HEK293 (cell line): Measurements from ENCODE around the gene ZSWIM4.

ENCODE experiments used
- BCL11B ChIP-seq: fragments of 450-650 bp; formaldehyde crosslinking; IDR thresholded peaks from 2 replicates; pipeline ENCODE4 v1.5.1; 2016; ENCODE audit warnings: low read depth, missing biosample characterization, missing genetic modification characterization
- BCL6B ChIP-seq: fragments of 450-650 bp; formaldehyde crosslinking; IDR thresholded peaks from 2 replicates; pipeline ENCODE4 v1.5.1; 2017; ENCODE audit warnings: missing biosample characterization, missing genetic modification characterization
- HOXD13 ChIP-seq: sonication (generic); formaldehyde crosslinking; IDR thresholded peaks from 2 replicates; pipeline ENCODE4 v1.8.0; 2022; ENCODE audit warnings: missing genetic modification reagents, borderline replicate concordance
- PRDM10 ChIP-seq: fragments of 450-650 bp; formaldehyde crosslinking; IDR thresholded peaks from 2 replicates; pipeline ENCODE4 v1.5.1; 2016; ENCODE audit warnings: missing biosample characterization, missing genetic modification characterization
- SP2 ChIP-seq: fragments of 450-650 bp; formaldehyde crosslinking; IDR thresholded peaks from 2 replicates; pipeline ENCODE4 v1.5.1; 2016; ENCODE audit warnings: missing biosample characterization, missing genetic modification characterization
- YY1 ChIP-seq: fragments of 450-650 bp; formaldehyde crosslinking; IDR thresholded peaks from 2 replicates; pipeline ENCODE4 v1.5.1; 2018; ENCODE audit warnings: missing biosample characterization, missing genetic modification characterization
- ZBTB7A ChIP-seq: fragments of 450-650 bp; formaldehyde crosslinking; IDR thresholded peaks from 2 replicates; pipeline ENCODE4 v1.5.1; 2016; ENCODE audit warnings: low read depth, missing biosample characterization, missing genetic modification characterization
- ZNF202 ChIP-seq: fragments of 450-650 bp; formaldehyde crosslinking; IDR thresholded peaks from 2 replicates; pipeline ENCODE4 v1.5.1; 2016; ENCODE audit warnings: missing biosample characterization, missing genetic modification characterization, borderline replicate concordance
- ZNF221 ChIP-seq: fragments of 450-650 bp; formaldehyde crosslinking; IDR thresholded peaks from 2 replicates; pipeline ENCODE4 v1.5.1; 2017; ENCODE audit warnings: missing biosample characterization, missing genetic modification characterization, borderline replicate concordance
- ZNF324 ChIP-seq: fragments of 450-650 bp; formaldehyde crosslinking; IDR thresholded peaks from 2 replicates; pipeline ENCODE4 v1.5.1; 2016; ENCODE audit warnings: missing biosample characterization, missing genetic modification characterization
- ZNF335 ChIP-seq: fragments of 450-650 bp; formaldehyde crosslinking; conservative IDR thresholded peaks from 2 replicates; pipeline ENCODE4 v1.5.1; 2016; ENCODE audit warnings: missing biosample characterization, missing genetic modification characterization
- ZNF341 ChIP-seq: fragments of 450-650 bp; formaldehyde crosslinking; IDR thresholded peaks from 2 replicates; pipeline ENCODE4; 2016; ENCODE audit warnings: low read depth, missing biosample characterization, missing genetic modification characterization
- ZNF354C ChIP-seq: fragments of 450-650 bp; formaldehyde crosslinking; IDR thresholded peaks from 2 replicates; pipeline ENCODE4 v1.5.1; 2016; ENCODE audit warnings: missing biosample characterization, missing genetic modification characterization, low read depth, borderline replicate concordance
- ZNF404 ChIP-seq: fragments of 450-650 bp; formaldehyde crosslinking; IDR thresholded peaks from 2 replicates; pipeline ENCODE4 v1.5.1; 2017; ENCODE audit warnings: missing biosample characterization, missing genetic modification characterization
- ZNF449 ChIP-seq: fragments of 450-650 bp; formaldehyde crosslinking; IDR thresholded peaks from 2 replicates; pipeline ENCODE4 v1.5.1; 2017; ENCODE audit warnings: missing biosample characterization, mild to moderate bottlenecking, missing genetic modification characterization, moderate library complexity
- ZNF513 ChIP-seq: fragments of 450-650 bp; IDR thresholded peaks from 2 replicates; pipeline ENCODE4 v1.5.1; 2018; ENCODE audit warnings: missing biosample characterization, missing genetic modification characterization
- ZNF544 ChIP-seq: fragments of 450-650 bp; formaldehyde crosslinking; IDR thresholded peaks from 2 replicates; pipeline ENCODE4 v1.5.0; 2017; ENCODE audit warnings: missing biosample characterization, missing genetic modification characterization
- ZNF555 ChIP-seq: fragments of 450-650 bp; formaldehyde crosslinking; conservative IDR thresholded peaks from 2 replicates; pipeline ENCODE4 v1.5.1; 2017; ENCODE audit warnings: missing biosample characterization, mild to moderate bottlenecking, missing genetic modification characterization, inconsistent platforms
- ZNF571 ChIP-seq: fragments of 450-650 bp; formaldehyde crosslinking; IDR thresholded peaks from 2 replicates; pipeline ENCODE4 v1.5.0; 2017; ENCODE audit warnings: missing biosample characterization, missing genetic modification characterization
- ZNF600 ChIP-seq: fragments of 450-650 bp; formaldehyde crosslinking; IDR thresholded peaks from 2 replicates; pipeline ENCODE4 v1.5.1; 2016; ENCODE audit warnings: missing biosample characterization, missing genetic modification characterization
- ZNF645 ChIP-seq: fragments of 450-650 bp; formaldehyde crosslinking; IDR thresholded peaks from 2 replicates; pipeline ENCODE4; 2016; ENCODE audit warnings: missing biosample characterization, missing genetic modification characterization
- ZNF654 ChIP-seq: fragments of 450-650 bp; formaldehyde crosslinking; IDR thresholded peaks from 2 replicates; pipeline ENCODE4 v1.5.1; 2016; ENCODE audit warnings: low read depth, missing biosample characterization, missing genetic modification characterization
- ZNF660 ChIP-seq: fragments of 450-650 bp; IDR thresholded peaks from 2 replicates; pipeline ENCODE4 v1.5.1; 2018; ENCODE audit warnings: missing biosample characterization, mild to moderate bottlenecking, missing genetic modification characterization
- ZNF701 ChIP-seq: fragments of 450-650 bp; formaldehyde crosslinking; IDR thresholded peaks from 2 replicates; pipeline ENCODE4 v1.5.1; 2016; ENCODE audit warnings: missing biosample characterization, missing genetic modification characterization
- ZNF704 ChIP-seq: fragments of 450-650 bp; formaldehyde crosslinking; IDR thresholded peaks from 2 replicates; pipeline ENCODE4 v1.5.1; 2016; ENCODE audit warnings: missing biosample characterization, missing genetic modification characterization
- ZSCAN30 ChIP-seq: fragments of 450-650 bp; IDR thresholded peaks from 2 replicates; pipeline ENCODE4 v1.5.1; 2018; ENCODE audit warnings: missing biosample characterization, mild to moderate bottlenecking, missing genetic modification characterization, moderate library complexity
- ZSCAN4 ChIP-seq: fragments of 450-650 bp; formaldehyde crosslinking; IDR thresholded peaks from 2 replicates; pipeline ENCODE4 v1.5.1; 2017; ENCODE audit warnings: missing biosample characterization, missing genetic modification characterization

ZSWIM4 gene

GRCh38 chr19:13880059-13881043 lies 85.1 kb downstream of the ZSWIM4 start (continued):
- peak; percentile 29 for TF ChIP-seq PRDM10 (tag by site-specific recombination)
- peak; percentile 96 for TF ChIP-seq ZNF660 (tag by site-specific recombination)
- TF ChIP-seq ZNF404 (tag by site-specific recombination), result no peak
- no peak for TF ChIP-seq ZNF704
- TF ChIP-seq HOXD13 (CRISPR knock-in tag), result no peak
- no peak for TF ChIP-seq ZNF645
- TF ChIP-seq ZNF555, result no peak
- peak; percentile 49 for TF ChIP-seq ZNF335 (tag by site-specific recombination)
- TF ChIP-seq ZNF654, result peak; percentile 99
- no peak for TF ChIP-seq ZNF341
- peak; percentile 33; the same call in 1 of the 2 replicates for TF ChIP-seq ZNF449 (tag by site-specific recombination)
- TF ChIP-seq ZNF600, result no peak; the same call in 1 of the 2 replicates
- TF ChIP-seq ZSCAN4 (tag by site-specific recombination), result no peak
- TF ChIP-seq YY1 (tag by site-specific recombination), result no peak; the same call in 1 of the 2 replicates
- no peak for TF ChIP-seq ZNF701 (tag by site-specific recombination)
- TF ChIP-seq ZNF513 (tag by site-specific recombination), result no peak
- TF ChIP-seq BCL11B (tag by site-specific recombination), result peak; percentile 84
- TF ChIP-seq BCL6B (tag by site-specific recombination), result no peak
- TF ChIP-seq ZBTB7A (tag by site-specific recombination), result peak; percentile 89
- peak; percentile 97 for TF ChIP-seq ZSCAN30 (tag by site-specific recombination)
- TF ChIP-seq ZNF354C (tag by site-specific recombination), result no peak
- TF ChIP-seq ZNF221 (tag by site-specific recombination), result no peak
- no peak for TF ChIP-seq ZNF202 (tag by site-specific recombination)
- no peak for TF ChIP-seq ZNF544 (tag by site-specific recombination)
- TF ChIP-seq SP2 (tag by site-specific recombination), result peak; percentile 23; the same call in 1 of the 2 replicates
- TF ChIP-seq ZNF571 (tag by site-specific recombination), result no peak
- peak; percentile 85; the same call in 1 of the 2 replicates for TF ChIP-seq ZNF324
